SK-N-SH (cell line): ENCODE measurements around the gene NMT2. TPM values are rescaled to one million over a fixed set of nuclear protein-coding genes. Genes with fewer than 3 reads are reported as not detected.

ENCODE experiments used
- CTCF ChIA-PET: fragments of 300-600, 350-600 bp; formaldehyde crosslinking; extraction: SDS; loops from one replicate; lab custom pipeline; 2021; lab: Yijun Ruan, JAX
- POLR2A ChIA-PET: fragments of 350-600 bp; sonication (Branson Sonifier 250); formaldehyde crosslinking; extraction: SDS; loops from one replicate; lab custom pipeline; 2020; ENCODE audit warnings: antibody characterized with exemption, inconsistent platforms; lab: Yijun Ruan, JAX
- DNase-seq: peaks from one replicate; pipeline ENCODE4 v3.0.0; 2012
- H2AFZ ChIP-seq: fragments of 200-600 bp; sonication (generic); 2 replicates; pipeline ENCODE4 v1.8.1; 2016; ENCODE audit warnings: antibody characterized with exemption, mild to moderate bottlenecking, low read depth
- H3F3A ChIP-seq: fragments of 200-600 bp; sonication (generic); replicated peaks from 2 replicates; pipeline ENCODE3; 2016; ENCODE audit warnings: antibody characterized with exemption, mild to moderate bottlenecking; ENCODE audit not compliant: insufficient read depth
- H3K27ac ChIP-seq, 2 experiments: fragments of 200-500 bp in 1 of 2; fragments of 200-600 bp in 1 of 2; sonication (Bioruptor generic) in 1 of 2; sonication (generic), shearing (Covaris generic) in 1 of 2; 2 replicates each; pipeline versions ENCODE4 v1.5.1 to v1.6.1; 2014 to 2016; ENCODE audit warnings: low read depth in 2 of 2, inconsistent platforms in 1 of 2, low read length in 1 of 2, mild to moderate bottlenecking in 1 of 2, mixed read lengths in 1 of 2
- H3K27me3 ChIP-seq: fragments of 200-600 bp; sonication (generic), shearing (Covaris generic); 2 replicates; pipeline ENCODE4 v1.6.1; 2016; ENCODE audit warnings: mixed run types; ENCODE audit not compliant: insufficient read depth
- H3K36me3 ChIP-seq, 2 experiments: fragments of 200-500 bp in 1 of 2; fragments of 200-600 bp in 1 of 2; sonication (Bioruptor generic) in 1 of 2; sonication (generic) in 1 of 2; replicated peaks in 1 of 2; 2 replicates each; pipeline versions ENCODE3 to v1.5.1; 2014 to 2016; ENCODE audit warnings: low read length in 1 of 2, mild to moderate bottlenecking in 1 of 2; ENCODE audit not compliant: insufficient read depth in 2 of 2, control insufficient read depth in 1 of 2
- H3K4me1 ChIP-seq, 2 experiments: fragments of 200-500 bp in 1 of 2; fragments of 200-600 bp in 1 of 2; sonication (Bioruptor generic) in 1 of 2; sonication (generic), shearing (Covaris generic) in 1 of 2; 2 replicates each; pipeline versions ENCODE4 v1.5.1 to v1.6.1; 2014 to 2016; ENCODE audit warnings: low read depth in 1 of 2, low read length in 1 of 2, mixed run types in 1 of 2; ENCODE audit not compliant: insufficient read depth in 2 of 2, control insufficient read depth in 1 of 2
- H3K4me2 ChIP-seq: fragments of 200-600 bp; sonication (generic), shearing (Covaris generic); 2 replicates; pipeline ENCODE4 v1.6.1; 2017; ENCODE audit warnings: mixed run types
- H3K4me3 ChIP-seq, 2 experiments: fragments of 200-500 bp in 1 of 2; fragments of 200-600 bp in 1 of 2; sonication (Bioruptor generic) in 1 of 2; sonication (generic), shearing (Covaris generic) in 1 of 2; 2 replicates each; pipeline versions ENCODE4 v1.5.1 to v1.8.1; 2014 to 2016; ENCODE audit warnings: low read depth in 2 of 2, inconsistent platforms in 1 of 2, low read length in 1 of 2, mild to moderate bottlenecking in 1 of 2, mixed read lengths in 1 of 2, moderate library complexity in 1 of 2
- H3K79me2 ChIP-seq: fragments of 200-600 bp; sonication (generic); 2 replicates; pipeline ENCODE4 v1.8.1; 2017; ENCODE audit warnings: mild to moderate bottlenecking; ENCODE audit not compliant: insufficient read depth
- H3K9ac ChIP-seq: fragments of 200-600 bp; sonication (generic); 2 replicates; pipeline ENCODE4 v1.6.1; 2017; ENCODE audit warnings: mixed run types
- H3K9me2 ChIP-seq: fragments of 200-600 bp; sonication (generic); 2 replicates; pipeline ENCODE4 v1.6.1; 2017; ENCODE audit warnings: mixed run types
- H3K9me3 ChIP-seq: fragments of 200-600 bp; sonication (generic); 2 replicates; pipeline ENCODE4 v1.6.1; 2017; ENCODE audit warnings: mixed run types, mild to moderate bottlenecking, moderate library complexity
- H4K20me1 ChIP-seq: fragments of 200-600 bp; sonication (generic); 2 replicates; pipeline ENCODE4 v1.6.1; 2017; ENCODE audit warnings: mild to moderate bottlenecking, mixed run types; ENCODE audit not compliant: insufficient read depth
- ELF1 ChIP-seq: IDR thresholded peaks from 2 replicates; pipeline ENCODE4 v1.4.0; 2012
- EZH2phosphoT487 ChIP-seq: fragments of 200-600 bp; sonication (generic); IDR thresholded peaks from 2 replicates; pipeline ENCODE4 v1.6.1; 2017; ENCODE audit warnings: low read depth, mixed run types, mild to moderate bottlenecking, antibody characterized with exemption, moderate library complexity, borderline replicate concordance
- FOSL2 ChIP-seq: IDR thresholded peaks from 2 replicates; pipeline ENCODE4 v1.4.0; 2012; ENCODE audit warnings: low read depth, mild to moderate bottlenecking, moderate library complexity, borderline replicate concordance
- FOXJ3 ChIP-seq: sonication (generic); formaldehyde crosslinking; IDR thresholded peaks from 2 replicates; pipeline ENCODE4 v1.5.1; 2020; ENCODE audit warnings: mild to moderate bottlenecking, missing genetic modification reagents
- FOXM1 ChIP-seq: IDR thresholded peaks from 2 replicates; pipeline ENCODE4 v1.4.0; 2012; ENCODE audit warnings: low read depth, mild to moderate bottlenecking
- GATA2 ChIP-seq: sonication (generic); formaldehyde crosslinking; IDR thresholded peaks from 2 replicates; pipeline ENCODE4 v1.5.0; 2020; ENCODE audit warnings: mild to moderate bottlenecking, missing genetic modification reagents
- MXI1 ChIP-seq: IDR thresholded peaks from 2 replicates; pipeline ENCODE4 v1.6.1; 2012; ENCODE audit warnings: mild to moderate bottlenecking, low read depth, low read length, improper control_type of control experiment
- NFIC ChIP-seq: IDR thresholded peaks from 2 replicates; pipeline ENCODE4 v1.4.0; 2012; ENCODE audit warnings: borderline replicate concordance
- RFX5 ChIP-seq: IDR thresholded peaks from 2 replicates; pipeline ENCODE4 v1.6.1; 2012; ENCODE audit warnings: mild to moderate bottlenecking, improper control_type of control experiment, low read length
- SIN3A ChIP-seq: IDR thresholded peaks from 2 replicates; pipeline ENCODE4 v1.6.1; 2012; ENCODE audit warnings: low read depth, mild to moderate bottlenecking, low read length, moderate library complexity, borderline replicate concordance
- TAF1 ChIP-seq: IDR thresholded peaks from 2 replicates; pipeline ENCODE4 v1.6.1; 2012; ENCODE audit warnings: low read depth, mild to moderate bottlenecking, low read length, moderate library complexity, borderline replicate concordance
- TEAD4 ChIP-seq: IDR thresholded peaks from 2 replicates; pipeline ENCODE4 v1.4.0; 2012; ENCODE audit warnings: mild to moderate bottlenecking, borderline replicate concordance; ENCODE audit not compliant: insufficient read depth
- YY1 ChIP-seq: IDR thresholded peaks from 2 replicates; pipeline ENCODE4 v1.4.0; 2012; ENCODE audit warnings: low read depth, mild to moderate bottlenecking
- WGBS: methylation state at CpG from one replicate; pipeline ENCODE4 v1.1.6; 2017; ENCODE audit warnings: low lambda C conversion rate; 5-methylcytosine and 5-hydroxymethylcytosine counted together
- polyA plus RNA-seq, 3 experiments: library from polyadenylated mRNA; depleted of rRNA; stranded (reverse); fragments of >200 nt; gene quantifications; 2 replicates each; pipeline ENCODE4 v1.2.3, GENCODE V29; 2012
- TF ChIP-seq, protein P1 (sequence below): fragments of 150-350 bp; IDR thresholded peaks from 2 replicates; pipeline ENCODE4 v1.6.1; 2017; ENCODE audit warnings: antibody characterized with exemption, low read length, low read depth, borderline replicate concordance
- TF ChIP-seq, protein P2 (sequence below): fragments of 200-600 bp; sonication (generic); IDR thresholded peaks from 2 replicates; pipeline ENCODE4 v1.6.1; 2017; ENCODE audit warnings: antibody characterized with exemption, mild to moderate bottlenecking, moderate library complexity
- TF ChIP-seq, protein P3 (sequence below): IDR thresholded peaks from 2 replicates; pipeline ENCODE4 v1.4.0; 2012; ENCODE audit warnings: low read depth, borderline replicate concordance
- TF ChIP-seq, protein P4 (sequence below): fragments of 150-350 bp; IDR thresholded peaks from 2 replicates; pipeline ENCODE4 v1.6.1; 2016; ENCODE audit warnings: mild to moderate bottlenecking, low read depth, low read length
- TF ChIP-seq, protein P5 (sequence below): IDR thresholded peaks from 2 replicates; pipeline ENCODE4 v1.4.0; 2012; ENCODE audit warnings: low read depth, borderline replicate concordance
- TF ChIP-seq, protein P6 (sequence below): IDR thresholded peaks from 2 replicates; pipeline ENCODE4 v1.6.1; 2012; ENCODE audit warnings: mild to moderate bottlenecking, low read depth, low read length, moderate library complexity

NMT2 gene
- polyA plus RNA-seq, 1 of the 3 experiments (the other 2 are of a cell fraction): 25.9 TPM

DNA sequence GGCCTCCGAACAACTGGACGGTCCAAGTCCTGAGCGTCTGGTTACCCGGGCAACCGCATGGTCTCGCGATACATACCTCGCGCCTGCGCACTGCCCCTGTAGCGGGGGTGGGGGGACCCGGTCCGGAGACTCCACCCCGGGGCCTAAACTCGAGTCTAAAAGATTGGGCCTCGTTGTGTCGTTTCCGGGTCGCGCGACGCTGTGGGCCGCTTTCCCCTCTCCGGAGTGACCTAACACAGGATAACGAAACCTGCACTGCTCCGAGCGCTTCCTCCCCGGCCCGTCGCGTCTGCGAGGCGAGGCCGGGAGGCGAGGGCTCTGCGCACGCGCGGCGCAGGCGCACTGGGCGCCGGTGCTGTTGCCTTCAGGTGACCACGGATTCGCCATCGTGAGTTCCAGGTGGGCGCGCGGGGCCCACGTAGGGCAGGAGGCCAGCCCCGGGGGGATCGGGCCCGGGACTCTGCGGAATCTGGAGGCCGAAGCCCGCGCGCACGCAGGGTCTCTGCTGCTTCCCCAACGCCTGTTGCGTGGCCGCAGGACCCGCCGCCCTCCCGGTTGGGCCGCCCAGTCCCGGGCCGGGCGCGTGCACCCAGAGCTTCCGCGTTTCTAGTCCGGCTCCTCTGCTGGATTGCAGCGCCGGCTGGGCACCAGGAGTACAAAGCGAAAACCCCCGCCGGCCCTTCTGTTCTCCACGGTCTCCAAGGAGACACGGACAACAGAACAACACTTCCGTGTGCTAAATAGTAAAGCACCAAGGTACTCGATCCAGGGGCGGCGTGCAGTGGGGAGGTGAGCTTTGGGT is 71.3 kb downstream of the NMT2 start, which contains the start of gene RPP38:
RPP38 (plus strand) TSS at position 345 of the 802 bp plus-strand sequence. CDS start 5,960 bp downstream, outside the sequence.
- H3K9me3 ChIP-seq: no peaks in the 10 kb centered on the region
- peak within 1 kb of the TSS; percentile 77 to 82 for H3K4me3 ChIP-seq
- no peaks in the 10 kb centered on the region for H3K9me2 ChIP-seq
- H3K4me1 ChIP-seq: peaks cover 4 to 8% of the 10 kb centered on the region in 2 experiments; a peak in 2 of 4 replicates
- peak within 1 kb of the TSS; percentile 94 to 98 for H3K27ac ChIP-seq
- H4K20me1 ChIP-seq: no peaks in the 10 kb centered on the region
- H3K27me3 ChIP-seq: no peaks in the 10 kb centered on the region
- peak within 1 kb of the TSS; percentile 93 for H3K4me2 ChIP-seq
- POLR2A ChIA-PET: interaction anchor here (1.2 to 1.3 kb wide), 2 partner anchors 137 to 138 kb away, joined by 3 to 4 read pairs; partner anchors contain the start of gene MEIG1
- peaks cover 4 to 6% of the 10 kb centered on the region in 2 experiments for H3K36me3 ChIP-seq
- CTCF ChIA-PET: interaction anchor here (0.7 to 1.0 kb wide), 2 partner anchors 9 to 259 kb away, joined by 3 to 4 read pairs; partner anchors contain the start of genes CDNF, HSPA14 and MSANTD7
- peak within 1 kb of the TSS; percentile 91 for H3K9ac ChIP-seq
- H3F3A ChIP-seq: peaks cover 8% of the 10 kb centered on the region
- H2AFZ ChIP-seq: peak within 1 kb of the TSS; percentile 95
- WGBS: 1% methylated on average over 16 of the region's 84 CpGs
- peaks cover 49% of the 10 kb centered on the region for H3K79me2 ChIP-seq
- DNase-seq: peak; percentile 99
- TF ChIP-seq MXI1 (peak; percentile 70), TEAD4 (no peak), TAF1 (peak; percentile 86), EZH2phosphoT487 (no peak), SIN3A (peak; percentile 69; the same call in 1 of the 2 replicates), RFX5 (no peak), NFIC (no peak), FOSL2 (no peak), FOXJ3 (CRISPR knock-in tag) (no peak), FOXM1 (no peak), YY1 (peak; percentile 68), GATA2 (CRISPR knock-in tag) (no peak), ELF1 (peak; percentile 63)
- TF ChIP-seq, protein P1, sequence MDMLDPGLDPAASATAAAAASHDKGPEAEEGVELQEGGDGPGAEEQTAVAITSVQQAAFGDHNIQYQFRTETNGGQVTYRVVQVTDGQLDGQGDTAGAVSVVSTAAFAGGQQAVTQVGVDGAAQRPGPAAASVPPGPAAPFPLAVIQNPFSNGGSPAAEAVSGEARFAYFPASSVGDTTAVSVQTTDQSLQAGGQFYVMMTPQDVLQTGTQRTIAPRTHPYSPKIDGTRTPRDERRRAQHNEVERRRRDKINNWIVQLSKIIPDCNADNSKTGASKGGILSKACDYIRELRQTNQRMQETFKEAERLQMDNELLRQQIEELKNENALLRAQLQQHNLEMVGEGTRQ: no peak; the same call in 1 of the 2 replicates
- TF ChIP-seq, protein P2, sequence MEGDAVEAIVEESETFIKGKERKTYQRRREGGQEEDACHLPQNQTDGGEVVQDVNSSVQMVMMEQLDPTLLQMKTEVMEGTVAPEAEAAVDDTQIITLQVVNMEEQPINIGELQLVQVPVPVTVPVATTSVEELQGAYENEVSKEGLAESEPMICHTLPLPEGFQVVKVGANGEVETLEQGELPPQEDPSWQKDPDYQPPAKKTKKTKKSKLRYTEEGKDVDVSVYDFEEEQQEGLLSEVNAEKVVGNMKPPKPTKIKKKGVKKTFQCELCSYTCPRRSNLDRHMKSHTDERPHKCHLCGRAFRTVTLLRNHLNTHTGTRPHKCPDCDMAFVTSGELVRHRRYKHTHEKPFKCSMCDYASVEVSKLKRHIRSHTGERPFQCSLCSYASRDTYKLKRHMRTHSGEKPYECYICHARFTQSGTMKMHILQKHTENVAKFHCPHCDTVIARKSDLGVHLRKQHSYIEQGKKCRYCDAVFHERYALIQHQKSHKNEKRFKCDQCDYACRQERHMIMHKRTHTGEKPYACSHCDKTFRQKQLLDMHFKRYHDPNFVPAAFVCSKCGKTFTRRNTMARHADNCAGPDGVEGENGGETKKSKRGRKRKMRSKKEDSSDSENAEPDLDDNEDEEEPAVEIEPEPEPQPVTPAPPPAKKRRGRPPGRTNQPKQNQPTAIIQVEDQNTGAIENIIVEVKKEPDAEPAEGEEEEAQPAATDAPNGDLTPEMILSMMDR: no peak
- TF ChIP-seq, protein P3, sequence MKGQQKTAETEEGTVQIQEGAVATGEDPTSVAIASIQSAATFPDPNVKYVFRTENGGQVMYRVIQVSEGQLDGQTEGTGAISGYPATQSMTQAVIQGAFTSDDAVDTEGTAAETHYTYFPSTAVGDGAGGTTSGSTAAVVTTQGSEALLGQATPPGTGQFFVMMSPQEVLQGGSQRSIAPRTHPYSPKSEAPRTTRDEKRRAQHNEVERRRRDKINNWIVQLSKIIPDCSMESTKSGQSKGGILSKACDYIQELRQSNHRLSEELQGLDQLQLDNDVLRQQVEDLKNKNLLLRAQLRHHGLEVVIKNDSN: peak; percentile 55; the same call in 1 of the 2 replicates
- TF ChIP-seq, protein P4, sequence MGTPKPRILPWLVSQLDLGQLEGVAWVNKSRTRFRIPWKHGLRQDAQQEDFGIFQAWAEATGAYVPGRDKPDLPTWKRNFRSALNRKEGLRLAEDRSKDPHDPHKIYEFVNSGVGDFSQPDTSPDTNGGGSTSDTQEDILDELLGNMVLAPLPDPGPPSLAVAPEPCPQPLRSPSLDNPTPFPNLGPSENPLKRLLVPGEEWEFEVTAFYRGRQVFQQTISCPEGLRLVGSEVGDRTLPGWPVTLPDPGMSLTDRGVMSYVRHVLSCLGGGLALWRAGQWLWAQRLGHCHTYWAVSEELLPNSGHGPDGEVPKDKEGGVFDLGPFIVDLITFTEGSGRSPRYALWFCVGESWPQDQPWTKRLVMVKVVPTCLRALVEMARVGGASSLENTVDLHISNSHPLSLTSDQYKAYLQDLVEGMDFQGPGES: no peak
- TF ChIP-seq, protein P5, sequence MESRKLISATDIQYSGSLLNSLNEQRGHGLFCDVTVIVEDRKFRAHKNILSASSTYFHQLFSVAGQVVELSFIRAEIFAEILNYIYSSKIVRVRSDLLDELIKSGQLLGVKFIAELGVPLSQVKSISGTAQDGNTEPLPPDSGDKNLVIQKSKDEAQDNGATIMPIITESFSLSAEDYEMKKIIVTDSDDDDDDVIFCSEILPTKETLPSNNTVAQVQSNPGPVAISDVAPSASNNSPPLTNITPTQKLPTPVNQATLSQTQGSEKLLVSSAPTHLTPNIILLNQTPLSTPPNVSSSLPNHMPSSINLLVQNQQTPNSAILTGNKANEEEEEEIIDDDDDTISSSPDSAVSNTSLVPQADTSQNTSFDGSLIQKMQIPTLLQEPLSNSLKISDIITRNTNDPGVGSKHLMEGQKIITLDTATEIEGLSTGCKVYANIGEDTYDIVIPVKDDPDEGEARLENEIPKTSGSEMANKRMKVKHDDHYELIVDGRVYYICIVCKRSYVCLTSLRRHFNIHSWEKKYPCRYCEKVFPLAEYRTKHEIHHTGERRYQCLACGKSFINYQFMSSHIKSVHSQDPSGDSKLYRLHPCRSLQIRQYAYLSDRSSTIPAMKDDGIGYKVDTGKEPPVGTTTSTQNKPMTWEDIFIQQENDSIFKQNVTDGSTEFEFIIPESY: peak; percentile 96
- TF ChIP-seq, protein P6, sequence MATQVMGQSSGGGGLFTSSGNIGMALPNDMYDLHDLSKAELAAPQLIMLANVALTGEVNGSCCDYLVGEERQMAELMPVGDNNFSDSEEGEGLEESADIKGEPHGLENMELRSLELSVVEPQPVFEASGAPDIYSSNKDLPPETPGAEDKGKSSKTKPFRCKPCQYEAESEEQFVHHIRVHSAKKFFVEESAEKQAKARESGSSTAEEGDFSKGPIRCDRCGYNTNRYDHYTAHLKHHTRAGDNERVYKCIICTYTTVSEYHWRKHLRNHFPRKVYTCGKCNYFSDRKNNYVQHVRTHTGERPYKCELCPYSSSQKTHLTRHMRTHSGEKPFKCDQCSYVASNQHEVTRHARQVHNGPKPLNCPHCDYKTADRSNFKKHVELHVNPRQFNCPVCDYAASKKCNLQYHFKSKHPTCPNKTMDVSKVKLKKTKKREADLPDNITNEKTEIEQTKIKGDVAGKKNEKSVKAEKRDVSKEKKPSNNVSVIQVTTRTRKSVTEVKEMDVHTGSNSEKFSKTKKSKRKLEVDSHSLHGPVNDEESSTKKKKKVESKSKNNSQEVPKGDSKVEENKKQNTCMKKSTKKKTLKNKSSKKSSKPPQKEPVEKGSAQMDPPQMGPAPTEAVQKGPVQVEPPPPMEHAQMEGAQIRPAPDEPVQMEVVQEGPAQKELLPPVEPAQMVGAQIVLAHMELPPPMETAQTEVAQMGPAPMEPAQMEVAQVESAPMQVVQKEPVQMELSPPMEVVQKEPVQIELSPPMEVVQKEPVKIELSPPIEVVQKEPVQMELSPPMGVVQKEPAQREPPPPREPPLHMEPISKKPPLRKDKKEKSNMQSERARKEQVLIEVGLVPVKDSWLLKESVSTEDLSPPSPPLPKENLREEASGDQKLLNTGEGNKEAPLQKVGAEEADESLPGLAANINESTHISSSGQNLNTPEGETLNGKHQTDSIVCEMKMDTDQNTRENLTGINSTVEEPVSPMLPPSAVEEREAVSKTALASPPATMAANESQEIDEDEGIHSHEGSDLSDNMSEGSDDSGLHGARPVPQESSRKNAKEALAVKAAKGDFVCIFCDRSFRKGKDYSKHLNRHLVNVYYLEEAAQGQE: 0 out of 2 replicates have a peak, but pooled peaks have one; percentile 3
